SU-DHL-6 (cell line): ENCODE results near the gene PLEKHH2.
"Not testable (repeated sequence)": the region's sequence is repeated elsewhere in the genome, so short reads cannot be mapped to it uniquely, and the experiment has no call there.

Source experiments
- H2AFZ ChIP-seq: fragments of 200-600 bp; sonication (generic); 2 replicates; pipeline ENCODE4 v1.6.1; 2014; ENCODE audit warnings: low read depth, mild to moderate bottlenecking, moderate library complexity, mixed read lengths, antibody characterized with exemption, low read length; ENCODE audit not compliant: severe bottlenecking
- H3F3A ChIP-seq: fragments of 200-600 bp; shearing (Covaris generic); 2 replicates; pipeline ENCODE4 v1.6.0; 2016; ENCODE audit warnings: antibody characterized with exemption, mild to moderate bottlenecking; ENCODE audit not compliant: insufficient read depth
- H3K27ac ChIP-seq: fragments of 200-600 bp; sonication (generic); 2 replicates; pipeline ENCODE4 v1.5.1; 2016; ENCODE audit warnings: low read depth, mild to moderate bottlenecking, low read length, moderate library complexity, mixed read lengths
- H3K27me3 ChIP-seq: fragments of 200-600 bp; sonication (generic), shearing (Covaris generic); 2 replicates; pipeline ENCODE4 v1.6.0; 2014; ENCODE audit warnings: mild to moderate bottlenecking, low read length
- H3K36me3 ChIP-seq: fragments of 200-600 bp; sonication (generic); 2 replicates; pipeline ENCODE4 v1.6.1; 2014; ENCODE audit warnings: mild to moderate bottlenecking, low read length, mixed read lengths
- H3K4me2 ChIP-seq: fragments of 300-600, 200-600 bp; shearing (Covaris generic), sonication (generic); 2 replicates; pipeline ENCODE4 v1.6.0; 2014; ENCODE audit warnings: low read length, low read depth, mild to moderate bottlenecking; ENCODE audit not compliant: poor library complexity, severe bottlenecking
- H3K4me3 ChIP-seq: fragments of 200-600 bp; sonication (generic); 2 replicates; pipeline ENCODE4 v1.5.1; 2014; ENCODE audit warnings: antibody characterized with exemption, low read length, mild to moderate bottlenecking, mixed read lengths; ENCODE audit not compliant: insufficient read depth, poor library complexity, severe bottlenecking
- H3K79me2 ChIP-seq: fragments of 200-600 bp; sonication (generic); 2 replicates; pipeline ENCODE4 v1.6.1; 2014; ENCODE audit warnings: mild to moderate bottlenecking, low read length, moderate library complexity; ENCODE audit not compliant: insufficient read depth
- H3K9ac ChIP-seq: fragments of 200-600 bp; sonication (generic); 2 replicates; pipeline ENCODE4 v1.7.0; 2014; ENCODE audit warnings: mild to moderate bottlenecking, low read length
- H3K9me2 ChIP-seq: fragments of 200-600 bp; sonication (generic); replicated peaks from 2 replicates; pipeline ENCODE4 v1.6.1; 2014; ENCODE audit warnings: low read length; ENCODE audit not compliant: insufficient read depth
- H3K9me3 ChIP-seq: fragments of 200-600 bp; sonication (generic); 2 replicates; pipeline ENCODE4 v1.6.1; 2014; ENCODE audit warnings: low read length, mixed read lengths; ENCODE audit not compliant: insufficient read depth
- H4K20me1 ChIP-seq: fragments of 200-600 bp; sonication (generic); 2 replicates; pipeline ENCODE4 v1.6.1; 2014; ENCODE audit warnings: low read depth, mild to moderate bottlenecking, antibody characterized with exemption, low read length, moderate library complexity, mixed read lengths
- CTCF ChIP-seq: fragments of 200-600 bp; sonication (generic); IDR thresholded peaks from one replicate; pipeline ENCODE4 v1.5.1; 2017; ENCODE audit warnings: antibody characterized with exemption, mild to moderate bottlenecking, low read length, moderate library complexity; ENCODE audit not compliant: insufficient read depth, poor library complexity, severe bottlenecking
- EZH2phosphoT487 ChIP-seq: fragments of 200-600 bp; sonication (generic), shearing (Covaris generic); conservative IDR thresholded peaks from 2 replicates; pipeline ENCODE4 v1.6.1; 2018; ENCODE audit warnings: mild to moderate bottlenecking, antibody characterized with exemption, low read length, moderate library complexity, mixed read lengths

The PLEKHH2 gene

GRCh38 chr2:43692428-43692994, 55.5 kb downstream of the PLEKHH2 start:
- H3K9me2 ChIP-seq, result no peaks in the 10 kb centered on the region
- H3K9ac ChIP-seq, result no peak overlapping the region
- H3F3A ChIP-seq, result no peaks in the 10 kb centered on the region
- H3K27me3 ChIP-seq, result no peaks in the 10 kb centered on the region
- H3K4me3 ChIP-seq, result no peak overlapping the region
- no peaks in the 10 kb centered on the region for H3K36me3 ChIP-seq
- TF ChIP-seq CTCF (no peak), EZH2phosphoT487 (no peak)
- no peaks in the 10 kb centered on the region for H3K79me2 ChIP-seq
- H4K20me1 ChIP-seq, result no peaks in the 10 kb centered on the region
- H3K4me2 ChIP-seq, result no peak overlapping the region
- H3K9me3 ChIP-seq, result no peaks in the 10 kb centered on the region
- no peak overlapping the region for H3K27ac ChIP-seq
- no peak overlapping the region for H2AFZ ChIP-seq

- not testable (repeated sequence) for H3K79me2 ChIP-seq, H3K27ac ChIP-seq, H3K4me3 ChIP-seq, H3K27me3 ChIP-seq, H3K9ac ChIP-seq, H3F3A ChIP-seq, H3K9me2 ChIP-seq, H3K36me3 ChIP-seq, H3K4me2 ChIP-seq, H3K9me3 ChIP-seq, H4K20me1 ChIP-seq, H2AFZ ChIP-seq
Measured at GRCh38 chr2:43698140-43698539, 61.1 kb downstream of the PLEKHH2 start.

- Histone ChIP-seq H3K27me3 (no peaks in the 10 kb centered on the region), H3K4me3 (no peak overlapping the region), H3K9me3 (no peaks in the 10 kb centered on the region), H4K20me1 (no peaks in the 10 kb centered on the region), H3K36me3 (no peaks in the 10 kb centered on the region), H3K79me2 (no peaks in the 10 kb centered on the region), H3K4me2 (no peak overlapping the region), H3K9ac (no peak overlapping the region), H3K9me2 (no peaks in the 10 kb centered on the region), H3K27ac (no peak overlapping the region), H2AFZ (no peak overlapping the region), H3F3A (no peaks in the 10 kb centered on the region)
- TF ChIP-seq CTCF (no peak), EZH2phosphoT487 (no peak)
Measured at GRCh38 chr2:43699761-43700160, 62.7 kb downstream of the PLEKHH2 start.

- H3K36me3 ChIP-seq, result no peaks in the 10 kb centered on the region
- TF ChIP-seq CTCF, result no peak
- no peak for TF ChIP-seq EZH2phosphoT487
Measured at GRCh38 chr2:43701111-43701510, 64.1 kb downstream of the PLEKHH2 start.

More at GRCh38 chr2:43701111-43701510, 64.1 kb downstream of the PLEKHH2 start:
- Histone ChIP-seq H3K79me2 (no peaks in the 10 kb centered on the region), H3F3A (no peaks in the 10 kb centered on the region), H4K20me1 (no peaks in the 10 kb centered on the region), H3K9me3 (no peaks in the 10 kb centered on the region), H3K4me3 (no peak overlapping the region), H3K9ac (no peak overlapping the region), H2AFZ (no peak overlapping the region), H3K9me2 (no peaks in the 10 kb centered on the region), H3K27ac (no peak overlapping the region), H3K27me3 (no peaks in the 10 kb centered on the region), H3K4me2 (no peak overlapping the region)
